GM21786 (cell line): ENCODE data around the gene RBM6.
"Not testable (repeated sequence)": the region's sequence is repeated elsewhere in the genome, so short reads cannot be mapped to it uniquely, and the experiment has no call there.

Source experiments
- ATAC-seq: cut with Tn5 transposase; IDR thresholded peaks from one replicate; pipeline ENCODE4 v1.9.1; 2021; ENCODE audit not compliant: unreplicated experiment

RBM6 gene

GRCh38 chr3:49912881-49913281 is 27.1 kb upstream of the RBM6 start:
- ATAC-seq = no peak

- ATAC-seq = no peak
These were observed 25.0 kb upstream of the RBM6 start for GRCh38 chr3:49914906-49915305.

GRCh38 chr3:49916686-49917085 is 23.3 kb upstream of the RBM6 start:
- no peak for ATAC-seq

GRCh38 chr3:49917806-49918590 is 22.0 kb upstream of the RBM6 start:
- not testable (repeated sequence) for ATAC-seq

GRCh38 chr3:49924683-49925082 is 15.3 kb upstream of the RBM6 start:
- ATAC-seq = no peak

GRCh38 chr3:49925485-49925884 is 14.5 kb upstream of the RBM6 start:
- ATAC-seq = no peak

- no peak for ATAC-seq
These were observed 13.7 kb upstream of the RBM6 start for GRCh38 chr3:49926117-49926728.

- ATAC-seq = no peak
These were observed 12.2 kb upstream of the RBM6 start for GRCh38 chr3:49927798-49928197.

- no peak for ATAC-seq
These were observed 11.4 kb upstream of the RBM6 start for GRCh38 chr3:49928481-49929017.

GRCh38 chr3:49929291-49930167 is 10.4 kb upstream of the RBM6 start, which contains the start of gene MON1A:
MON1A (minus strand) TSS chr3:49929811; CDS start chr3:49913346, 16,465 bp downstream.
- peak; percentile 92 for ATAC-seq

- ATAC-seq = no peak
These were observed 9.7 kb upstream of the RBM6 start for GRCh38 chr3:49930168-49930690.

GRCh38 chr3:49930922-49931321 is 9.0 kb upstream of the RBM6 start:
- no peak for ATAC-seq

GRCh38 chr3:49932281-49932680 is 7.7 kb upstream of the RBM6 start:
- not testable (repeated sequence) for ATAC-seq

- no peak for ATAC-seq
These were observed 2.9 kb upstream of the RBM6 start for GRCh38 chr3:49937090-49937489.

- peak; percentile 3 for ATAC-seq
These were observed 808 bp downstream of the RBM6 start for GRCh38 chr3:49940667-49941249.

GRCh38 chr3:49942651-49943050 is 2.7 kb downstream of the RBM6 start:
- ATAC-seq = no peak

- ATAC-seq = no peak
These were observed 13.0 kb downstream of the RBM6 start for GRCh38 chr3:49952924-49953323.

GRCh38 chr3:49955636-49956035 is 15.7 kb downstream of the RBM6 start:
- ATAC-seq = no peak

- no peak for ATAC-seq
These were observed 26.4 kb downstream of the RBM6 start for GRCh38 chr3:49966233-49966942.

- ATAC-seq = no peak
These were observed 27.3 kb downstream of the RBM6 start for GRCh38 chr3:49967291-49967690.
